CD4-positive, CD25-positive, alpha-beta regulatory T cell (primary cell): ENCODE data around the gene CUEDC2. TPM values are rescaled to one million over a fixed set of nuclear protein-coding genes. Genes with fewer than 3 reads are reported as not detected.

Source experiments
- ATAC-seq, 2 donors: fragments of 150-1000 bp; cut with Tn5 transposase; one replicate each; pipeline ENCODE4 v1.10.0; 2021; ENCODE audit warnings: low read depth in 2 of 2, moderate number of reproducible peaks in 2 of 2, moderate library complexity in 1 of 2
- DNase-seq, 3 donors: peaks; one replicate each; pipeline versions ENCODE4 v3.0.0 to v3.0.0-alpha.2; 2012 to 2022; ENCODE audit warnings: mixed read lengths in 1 of 3
- H3K27ac ChIP-seq: one replicate; pipeline ENCODE4 v1.7.0; 2013; ENCODE audit warnings: mild to moderate bottlenecking, low read length; ENCODE audit not compliant: insufficient read depth, poor library complexity, severe bottlenecking
- H3K27me3 ChIP-seq: one replicate; pipeline ENCODE4 v1.7.0; 2013; ENCODE audit warnings: low read length; ENCODE audit not compliant: control insufficient read depth, insufficient read depth
- H3K36me3 ChIP-seq: one replicate; pipeline ENCODE4 v1.7.0; 2013; ENCODE audit warnings: mild to moderate bottlenecking, low read length, moderate library complexity; ENCODE audit not compliant: control insufficient read depth, insufficient read depth
- H3K4me1 ChIP-seq: 2 replicates; pipeline ENCODE4 v1.7.0; 2013; ENCODE audit warnings: mild to moderate bottlenecking, low read length; ENCODE audit not compliant: insufficient read depth, control insufficient read depth, poor library complexity, severe bottlenecking
- H3K4me3 ChIP-seq: one replicate; pipeline ENCODE4 v1.7.0; 2013; ENCODE audit warnings: low read depth, mild to moderate bottlenecking, low read length, moderate library complexity
- H3K9me3 ChIP-seq, 2 experiments: 1 replicate in 1 of 2; 2 replicates in 1 of 2; pipeline ENCODE4 v1.7.0; 2013; ENCODE audit warnings: low read length in 2 of 2, mild to moderate bottlenecking in 1 of 2, moderate library complexity in 1 of 2; ENCODE audit not compliant: control insufficient read depth in 2 of 2
- H3K27ac Mint-ChIP-seq, 3 donors: one replicate each; pipeline ENCODE4 v1.8.0; 2020 to 2022; ENCODE audit warnings: mild to moderate bottlenecking in 3 of 3, mixed read lengths in 3 of 3, moderate library complexity in 2 of 3
- H3K27me3 Mint-ChIP-seq: one replicate; pipeline ENCODE4 v1.8.0; 2022; ENCODE audit warnings: mild to moderate bottlenecking, mixed read lengths
- H3K36me3 Mint-ChIP-seq: one replicate; pipeline ENCODE4 v1.8.0; 2020; ENCODE audit warnings: mixed read lengths
- H3K4me1 Mint-ChIP-seq, 4 donors: one replicate each; pipeline ENCODE4 v1.8.0; 2020 to 2022; ENCODE audit warnings: mixed read lengths in 4 of 4, mild to moderate bottlenecking in 1 of 4
- H3K4me3 Mint-ChIP-seq, 4 donors: one replicate each; pipeline ENCODE4 v1.8.0; 2020 to 2022; ENCODE audit warnings: mild to moderate bottlenecking in 4 of 4, mixed read lengths in 4 of 4, moderate library complexity in 3 of 4
- H3K9me3 Mint-ChIP-seq, 7 donors: one replicate each; pipeline ENCODE4 v1.8.0; 2020 to 2022; ENCODE audit warnings: mixed read lengths in 7 of 7, mild to moderate bottlenecking in 3 of 7, moderate library complexity in 2 of 7
- polyA plus RNA-seq, 4 donors: library from polyadenylated mRNA; unstranded; fragments of 300-500 nt; fragmentation: Illumina TruSeq; gene quantifications; one replicate each; pipeline ENCODE4 v1.2.3, GENCODE V29; 2021
- total RNA-seq: library from RNA; stranded (reverse); gene quantifications from one replicate; pipeline ENCODE4 v1.2.3, GENCODE V29; 2022

Gene CUEDC2
- total and polyA plus RNA-seq, 5 donors from 2014 or later: 29.4 to 60.6 (median 51.2) TPM

- no peak overlapping the region for H3K4me3 ChIP-seq
- H3K4me1 ChIP-seq: peaks cover 9% of the 10 kb centered on the region
- Mint-ChIP-seq H3K4me3 (no peak overlapping the region), H3K4me1 (peaks cover 0 to 17% (median 6%) of the 10 kb centered on the region in 4 donors), H3K9me3 (no peaks in the 10 kb centered on the region), H3K36me3 (peaks cover 3% of the 10 kb centered on the region), H3K27me3 (no peaks in the 10 kb centered on the region), H3K27ac (no peak overlapping the region)
- H3K36me3 ChIP-seq: no peaks in the 10 kb centered on the region
- ATAC-seq (no peak), DNase-seq (no peak)
- no peaks in the 10 kb centered on the region for H3K27me3 ChIP-seq
- H3K9me3 ChIP-seq: no peaks in the 10 kb centered on the region
- H3K27ac ChIP-seq: no peak overlapping the region
Measured at GRCh38 chr10:102470579-102471546, 38.5 kb upstream of the CUEDC2 start.

GRCh38 chr10:102468683-102469082 is 36.3 kb upstream of the CUEDC2 start:
- no peak overlapping the region for H3K27ac ChIP-seq
- H3K4me1 Mint-ChIP-seq: peaks cover 2 to 8% (median 6%) of the 10 kb centered on the region in 4 donors

DNA sequence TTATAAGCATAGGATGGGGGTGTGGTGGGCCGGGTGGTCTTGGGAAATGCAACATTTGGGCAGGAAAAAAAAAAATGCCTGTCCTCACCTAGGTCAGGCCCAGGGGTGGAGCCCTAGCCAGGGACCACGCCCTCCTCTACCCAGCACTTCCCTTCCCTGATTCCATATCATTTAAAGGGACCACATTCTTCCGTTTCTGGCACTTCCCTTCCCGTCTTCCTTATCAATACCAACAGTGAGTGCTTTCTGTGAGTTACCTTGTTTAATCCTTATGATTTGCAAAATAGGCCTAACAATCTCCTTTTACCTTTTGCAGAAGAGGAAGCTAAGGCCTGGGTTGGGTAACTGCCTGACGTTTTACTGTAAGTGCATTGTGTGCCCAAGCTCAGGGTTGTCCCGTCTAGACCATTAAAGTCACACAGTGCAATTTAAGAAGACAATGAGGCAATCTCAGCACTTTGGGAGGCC is 35.6 kb upstream of the CUEDC2 start:
- Histone ChIP-seq H3K36me3 (no peaks in the 10 kb centered on the region), H3K4me3 (no peak overlapping the region), H3K27me3 (no peaks in the 10 kb centered on the region), H3K9me3 (no peaks in the 10 kb centered on the region), H3K4me1 (peaks cover 2% of the 10 kb centered on the region), H3K27ac (no peak overlapping the region)
- Mint-ChIP-seq H3K27ac (no peak overlapping the region), H3K27me3 (peaks cover 6% of the 10 kb centered on the region), H3K9me3 (no peaks in the 10 kb centered on the region), H3K4me1 (peaks cover under 1 to 5% (median 4%) of the 10 kb centered on the region in 4 donors), H3K36me3 (peaks cover 3% of the 10 kb centered on the region), H3K4me3 (no peak overlapping the region)
- ATAC-seq (no peak), DNase-seq (no peak)

More at GRCh38 chr10:102468683-102469082, 36.3 kb upstream of the CUEDC2 start:
- H3K4me3 ChIP-seq: no peak overlapping the region
- Mint-ChIP-seq H3K36me3 (peaks cover 3% of the 10 kb centered on the region), H3K9me3 (no peaks in the 10 kb centered on the region), H3K4me3 (no peak overlapping the region), H3K27ac (no peak overlapping the region), H3K27me3 (peaks cover 2% of the 10 kb centered on the region)
- H3K27me3 ChIP-seq: no peaks in the 10 kb centered on the region
- DNase-seq (no peak), ATAC-seq (no peak)
- no peaks in the 10 kb centered on the region for H3K36me3 ChIP-seq
- H3K4me1 ChIP-seq: peaks cover 9% of the 10 kb centered on the region
- no peaks in the 10 kb centered on the region for H3K9me3 ChIP-seq

DNA sequence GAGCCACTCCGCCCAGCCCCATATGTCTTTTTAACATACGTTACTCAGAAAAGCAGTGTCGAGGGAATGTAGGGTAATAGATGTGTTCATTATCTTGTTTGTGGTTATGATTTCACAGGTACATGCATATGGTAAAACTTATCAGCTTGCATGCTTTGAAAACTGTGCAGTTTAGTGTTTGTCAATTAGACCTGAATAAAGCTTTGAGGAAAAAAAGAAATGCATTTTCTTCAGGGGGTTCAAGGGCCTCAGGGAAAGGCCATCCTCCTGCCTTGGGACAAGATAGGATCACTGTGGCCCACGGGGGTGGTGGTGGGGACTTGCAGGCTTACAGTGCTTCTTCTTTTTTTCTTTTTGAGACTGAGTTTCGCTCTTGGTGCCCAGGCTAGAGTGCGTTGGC is 34.9 kb upstream of the CUEDC2 start:
- H3K4me3 ChIP-seq: no peak overlapping the region
- Mint-ChIP-seq H3K27me3 (peaks cover 6% of the 10 kb centered on the region), H3K4me1 (peaks cover 4 to 10% (median 8%) of the 10 kb centered on the region in 4 donors), H3K4me3 (no peak overlapping the region), H3K27ac (no peak overlapping the region), H3K9me3 (no peaks in the 10 kb centered on the region), H3K36me3 (peaks cover 3% of the 10 kb centered on the region)
- H3K9me3 ChIP-seq: no peaks in the 10 kb centered on the region
- H3K4me1 ChIP-seq: no peaks in the 10 kb centered on the region
- no peaks in the 10 kb centered on the region for H3K27me3 ChIP-seq
- DNase-seq (no peak), ATAC-seq (no peak)
- H3K36me3 ChIP-seq: no peaks in the 10 kb centered on the region
- no peak overlapping the region for H3K27ac ChIP-seq

GRCh38 chr10:102465466-102465865 is 33.1 kb upstream of the CUEDC2 start:
- no peak for ATAC-seq
- H3K4me1 ChIP-seq: peaks cover 15% of the 10 kb centered on the region
- Mint-ChIP-seq H3K27me3 (peaks cover 6% of the 10 kb centered on the region), H3K36me3 (peaks cover 3% of the 10 kb centered on the region), H3K27ac (no peak overlapping the region), H3K9me3 (no peaks in the 10 kb centered on the region), H3K4me3 (no peak overlapping the region), H3K4me1 (peaks cover 10 to 27% (median 20%) of the 10 kb centered on the region in 4 donors)
- H3K9me3 ChIP-seq: no peaks in the 10 kb centered on the region
- DNase-seq: no peak
- no peak overlapping the region for H3K27ac ChIP-seq
- no peaks in the 10 kb centered on the region for H3K36me3 ChIP-seq
- H3K27me3 ChIP-seq: no peaks in the 10 kb centered on the region
- H3K4me3 ChIP-seq: no peak overlapping the region

DNA sequence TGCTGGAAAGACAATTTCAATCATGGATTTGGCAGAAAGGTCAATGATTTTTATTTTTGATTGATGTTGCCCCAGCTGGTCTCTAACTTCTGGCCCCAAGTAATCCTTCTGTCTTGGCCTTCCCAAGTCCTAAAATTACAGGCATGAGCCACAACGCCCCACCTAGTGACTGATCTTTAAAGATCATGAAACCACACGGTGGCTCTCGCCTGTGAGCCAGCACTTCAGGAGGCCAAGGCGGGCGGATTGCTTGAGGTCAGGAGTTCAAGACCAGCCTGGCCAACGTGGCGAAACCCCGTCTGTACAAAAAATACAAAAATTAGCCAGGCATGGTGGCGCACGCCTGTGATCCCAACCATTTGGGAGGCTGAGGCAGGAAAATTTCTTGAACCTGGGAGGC is 31.6 kb upstream of the CUEDC2 start:
- peaks cover 10 to 31% (median 20%) of the 10 kb centered on the region in 4 donors for H3K4me1 Mint-ChIP-seq
- no peak overlapping the region for H3K27ac Mint-ChIP-seq
- Histone ChIP-seq H3K27me3 (no peaks in the 10 kb centered on the region), H3K4me1 (peaks cover 15% of the 10 kb centered on the region), H3K27ac (no peak overlapping the region), H3K9me3 (no peaks in the 10 kb centered on the region), H3K36me3 (no peaks in the 10 kb centered on the region), H3K4me3 (no peak overlapping the region)
- DNase-seq: no peak
- peaks cover 3% of the 10 kb centered on the region for H3K36me3 Mint-ChIP-seq
- no peak for ATAC-seq
- no peaks in the 10 kb centered on the region for H3K9me3 Mint-ChIP-seq
- H3K27me3 Mint-ChIP-seq: peaks cover 6% of the 10 kb centered on the region
- H3K4me3 Mint-ChIP-seq: no peak overlapping the region

DNA sequence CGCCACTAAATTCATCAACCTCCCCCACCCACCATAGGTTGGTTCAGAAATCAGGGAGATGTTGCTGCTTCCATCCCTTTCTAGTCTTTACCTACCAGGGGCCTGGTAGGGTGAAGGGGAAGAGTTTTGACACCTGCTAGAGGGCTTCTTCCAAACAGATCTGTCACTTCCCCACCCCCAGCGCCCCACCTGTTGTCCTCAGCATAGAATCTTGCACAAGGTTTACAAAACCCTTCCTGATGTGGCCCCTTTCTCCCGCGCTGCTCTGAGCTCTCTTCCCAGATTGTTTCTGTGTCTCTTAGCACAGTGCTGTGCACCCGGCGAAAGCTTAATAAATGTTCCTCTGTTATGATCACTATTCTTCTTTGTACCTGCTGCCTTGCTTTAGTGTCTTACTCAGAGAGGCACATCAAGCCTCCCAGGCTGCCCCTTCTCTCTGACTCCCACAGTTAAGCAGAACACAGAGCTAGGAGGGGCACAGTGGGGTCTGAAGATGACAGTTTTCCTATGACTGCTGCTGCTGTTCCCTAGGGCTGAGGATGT is 30.2 kb upstream of the CUEDC2 start:
- H3K27ac Mint-ChIP-seq: no peak overlapping the region
- no peaks in the 10 kb centered on the region for H3K36me3 Mint-ChIP-seq

More for the DNA sequence above, 30.2 kb upstream of the CUEDC2 start:
- H3K4me1 ChIP-seq: peaks cover 15% of the 10 kb centered on the region
- no peaks in the 10 kb centered on the region for H3K9me3 ChIP-seq
- no peak for ATAC-seq
- no peak for DNase-seq
- no peaks in the 10 kb centered on the region for H3K9me3 Mint-ChIP-seq
- no peak overlapping the region for H3K27ac ChIP-seq
- H3K36me3 ChIP-seq: no peaks in the 10 kb centered on the region
- no peak overlapping the region for H3K4me3 ChIP-seq
- peaks cover 6% of the 10 kb centered on the region for H3K27me3 Mint-ChIP-seq
- no peaks in the 10 kb centered on the region for H3K27me3 ChIP-seq
- H3K4me3 Mint-ChIP-seq: peak overlapping the region; percentile 29 to 91 (median 82)
- H3K4me1 Mint-ChIP-seq: peaks cover 10 to 31% (median 21%) of the 10 kb centered on the region in 4 donors
